WTC11 (cell line): ENCODE data around the gene TMEM175.

Experiments
- ATF2 ChIP-seq: sonication (generic); formaldehyde crosslinking; IDR thresholded peaks from 2 replicates; pipeline ENCODE4 v1.8.1; 2022; ENCODE audit warnings: low read depth, missing genetic modification reagents, borderline replicate concordance
- CTCF ChIP-seq: fragments of 200-600 bp; IDR thresholded peaks from 2 replicates; pipeline ENCODE4 v1.8.0; 2022; ENCODE audit warnings: antibody characterized with exemption
- IRF1 ChIP-seq: sonication (generic); formaldehyde crosslinking; IDR thresholded peaks from 2 replicates; pipeline ENCODE4 v1.8.0; 2023; ENCODE audit warnings: missing genetic modification reagents
- NFYB ChIP-seq: sonication (generic); formaldehyde crosslinking; conservative IDR thresholded peaks from 2 replicates; pipeline ENCODE4 v1.8.0; 2022; ENCODE audit warnings: low read depth, missing genetic modification reagents
- STAT6 ChIP-seq: sonication (generic); formaldehyde crosslinking; conservative IDR thresholded peaks from 2 replicates; pipeline ENCODE4 v1.8.1; 2023; ENCODE audit warnings: mild to moderate bottlenecking, low read depth, missing genetic modification reagents, moderate library complexity
- ZNF232 ChIP-seq: sonication (generic); formaldehyde crosslinking; IDR thresholded peaks from 2 replicates; pipeline ENCODE4 v1.8.0; 2022; ENCODE audit warnings: mild to moderate bottlenecking, missing genetic modification reagents

GRCh38 chr4:954211-955020 is 22.2 kb downstream of the TMEM175 start:
- no peak for TF ChIP-seq CTCF
- TF ChIP-seq IRF1 (CRISPR knock-in tag) = no peak
- no peak for TF ChIP-seq ZNF232 (CRISPR knock-in tag)
- no peak for TF ChIP-seq STAT6 (CRISPR knock-in tag)
- no peak for TF ChIP-seq ATF2 (CRISPR knock-in tag)
- TF ChIP-seq NFYB (CRISPR knock-in tag) = no peak
